Heart left ventricle (tissue), 16 donors: ENCODE data around the gene TECPR1. TPM values are rescaled to one million over a fixed set of nuclear protein-coding genes. Genes with fewer than 3 reads are reported as not detected.

Experiments
- ATAC-seq, 4 donors: fragments of 200-7000 bp; cut with Tn5 transposase; one replicate each; pipeline ENCODE4 v1.9.1; 2020 to 2022; ENCODE audit warnings: moderate library complexity in 4 of 4, mild to moderate bottlenecking in 3 of 4, moderate number of reproducible peaks in 1 of 4
- DNase-seq, 5 donors: peaks; one replicate each; pipeline ENCODE4 v3.0.0-alpha.2; 2020
- H3K27ac ChIP-seq, 12 donors: fragments of 200-600 bp; sonication (generic) in 4 of 12; one replicate each; pipeline versions ENCODE4 v1.5.0 to v1.8.0; 2016 to 2022; ENCODE audit warnings: mild to moderate bottlenecking in 2 of 12
- H3K27me3 ChIP-seq, 9 donors: fragments of 200-600 bp; sonication (generic) in 2 of 9; one replicate each; pipeline versions ENCODE4 v1.5.1 to v1.8.0; 2016 to 2022; ENCODE audit warnings: mild to moderate bottlenecking in 3 of 9
- H3K36me3 ChIP-seq, 9 donors: fragments of 200-600 bp; sonication (generic) in 2 of 9; one replicate each; pipeline versions ENCODE4 v1.5.0 to v1.8.0; 2018 to 2022; ENCODE audit warnings: mild to moderate bottlenecking in 2 of 9
- H3K4me1 ChIP-seq, 12 donors: fragments of 200-600 bp; sonication (generic) in 4 of 12; one replicate each; pipeline versions ENCODE4 v1.5.0 to v1.8.0; 2016 to 2022; ENCODE audit warnings: mild to moderate bottlenecking in 3 of 12
- H3K4me3 ChIP-seq, 12 donors: fragments of 200-600 bp; sonication (generic) in 4 of 12; one replicate each; pipeline versions ENCODE4 v1.5.0 to v1.8.0; 2017 to 2022; ENCODE audit warnings: mild to moderate bottlenecking in 9 of 12, moderate library complexity in 4 of 12
- H3K9me3 ChIP-seq, 12 donors: fragments of 200-600 bp; sonication (generic) in 4 of 12; one replicate each; pipeline versions ENCODE4 v1.5.0 to v1.8.0; 2016 to 2022; ENCODE audit warnings: mild to moderate bottlenecking in 1 of 12
- POLR2A ChIP-seq, 2 donors: fragments of 450-650 bp; IDR thresholded peaks; one replicate each; pipeline ENCODE4 v1.6.1; 2017; ENCODE audit warnings: antibody characterized with exemption in 2 of 2, mild to moderate bottlenecking in 2 of 2, moderate library complexity in 2 of 2
- WGBS, 4 donors: extraction: QIAGEN DNeasy Blood & Tissue Kit in 2 of 4; methylation state at CpG; one replicate each; pipeline versions ENCODE4 v1.1.5 to v1.1.7; 2013 to 2018; 5-methylcytosine and 5-hydroxymethylcytosine counted together
- intact Hi-C, 10 donors: fragments of 100-400 bp; cut with DNase I; formaldehyde crosslinking; loops; one replicate each; pipeline versions ENCODE4 v1.11.1 to v1.14.2; 2022
- polyA plus RNA-seq, 2 donors: library from polyadenylated mRNA; stranded (reverse); fragments of 200-250 nt; gene quantifications; one replicate each; pipeline ENCODE4 v1.2.3, GENCODE V29; 2013
- total RNA-seq, 9 donors: library from RNA; depleted of rRNA in 2 of 9; stranded (reverse); fragments of >200 nt in 2 of 9; fragmentation: NEBNext Ultra II Directional in 3 of 9; extraction: Animal tissue kit (Norgen Biotek cat#: 25700) in 3 of 9; gene quantifications; one replicate each; pipeline versions ENCODE4 v1.1.0 to v1.2.4, GENCODE V29; 2016 to 2023
- TF ChIP-seq, protein P1 (sequence below), 12 donors: fragments of 200-600 bp; sonication (generic) in 4 of 12; IDR thresholded peaks; one replicate each; pipeline versions ENCODE4 v1.5.0 to v1.8.0; 2018 to 2022; ENCODE audit warnings: antibody characterized with exemption in 12 of 12, mild to moderate bottlenecking in 5 of 12
- donor health status: ischemic (EF 13 %, LVEDD 7.1; RV severe dilation, severe dysfunction).
- donor health status: healthy with polysubstance abuse.
- donor health status: DM: no; HTN: yes; CAD: no.
- donor health status: DM: no; HTN: no; CAD: no.
- donor health status: ischemic (EF 25% LVEDD 6.9; RV normal size, moderate dysfunction).
- donor health status: ischemic (EF 25% LVEDD 5.7; RV mildly dilated, moderate dysfunction).
- donor health status: healthy.
- donor health status: DM: yes; HTN: yes; CAD: no.
- donor health status: ischemic (EF 35%, LVEDD 5.7; RV mildly dilated, moderate dysfunction).
- donor health status: nonischemic (EF 11% LVEDD 7.7; RV severe dilation, severe dysfunction).
- donor health status: DM: yes; HTN: yes; CAD: no.
- donor health status: PGD.
- donor health status: ischemic (EF 29% LVEDD 5.4; RV normal size, mild dysfunction).
- donor health status: nonischemic (EF 23%, LVEDD 6.1; RV moderate dilation, normal function).

Gene TECPR1
- total and polyA plus RNA-seq, 11 donors: 10.9 to 33.0 (median 22.7) TPM

DNA sequence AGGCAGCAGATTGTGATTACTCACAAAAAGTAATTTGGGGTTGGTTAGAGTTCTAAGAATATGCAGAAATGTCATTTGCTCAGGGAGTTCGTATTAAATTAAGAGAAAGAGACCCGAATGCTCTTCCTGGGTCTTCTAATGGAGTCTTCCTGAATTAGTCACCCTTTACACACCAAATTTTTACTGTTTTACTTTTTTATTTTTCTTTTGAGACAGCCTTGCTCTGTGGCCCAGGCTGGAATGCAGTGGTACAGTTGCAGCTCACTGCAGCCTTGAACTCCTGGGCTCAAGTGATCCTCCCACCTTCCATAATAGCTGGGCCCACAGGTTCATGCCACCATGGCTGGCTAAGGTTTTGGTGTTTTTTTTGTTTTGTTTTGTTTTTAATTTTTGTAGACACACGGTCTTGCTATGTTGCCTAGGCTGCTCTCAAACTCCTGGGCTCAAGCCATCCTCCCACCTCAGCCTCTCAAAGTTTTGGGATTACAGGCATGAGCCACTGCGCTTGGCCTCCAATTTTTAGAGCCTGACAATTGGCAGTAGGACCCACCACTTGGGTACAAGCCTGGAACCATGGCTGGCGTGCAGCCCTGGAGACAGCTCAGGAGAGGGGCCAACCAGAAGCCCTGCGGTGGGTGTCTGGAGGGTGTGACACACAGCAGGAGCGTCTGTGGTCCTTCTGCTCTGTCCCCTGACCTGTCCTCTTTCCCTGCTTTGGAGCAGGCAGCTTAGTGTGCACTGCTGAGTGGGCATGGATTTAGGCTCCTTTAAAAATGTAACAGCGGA, 57.2 kb downstream of the TECPR1 start:
- H3K4me1 ChIP-seq: no peaks in the 10 kb centered on the region
- H3K27ac ChIP-seq: no peak overlapping the region
- H3K27me3 ChIP-seq: no peaks in the 10 kb centered on the region
- intact Hi-C loops: no loop called here
- DNase-seq (no peak), ATAC-seq (peak in 1 of 4 donors; percentile 37)
- H3K9me3 ChIP-seq: peaks cover 0 to 21% (median 0%) of the 10 kb centered on the region in 12 donors
- H3K4me3 ChIP-seq: no peak overlapping the region
- whole genome bisulfite sequencing, 4 donors: 93 to 98% (median 95%) methylated on average over 8 of the region's 8 CpGs
- TF ChIP-seq, protein P1, sequence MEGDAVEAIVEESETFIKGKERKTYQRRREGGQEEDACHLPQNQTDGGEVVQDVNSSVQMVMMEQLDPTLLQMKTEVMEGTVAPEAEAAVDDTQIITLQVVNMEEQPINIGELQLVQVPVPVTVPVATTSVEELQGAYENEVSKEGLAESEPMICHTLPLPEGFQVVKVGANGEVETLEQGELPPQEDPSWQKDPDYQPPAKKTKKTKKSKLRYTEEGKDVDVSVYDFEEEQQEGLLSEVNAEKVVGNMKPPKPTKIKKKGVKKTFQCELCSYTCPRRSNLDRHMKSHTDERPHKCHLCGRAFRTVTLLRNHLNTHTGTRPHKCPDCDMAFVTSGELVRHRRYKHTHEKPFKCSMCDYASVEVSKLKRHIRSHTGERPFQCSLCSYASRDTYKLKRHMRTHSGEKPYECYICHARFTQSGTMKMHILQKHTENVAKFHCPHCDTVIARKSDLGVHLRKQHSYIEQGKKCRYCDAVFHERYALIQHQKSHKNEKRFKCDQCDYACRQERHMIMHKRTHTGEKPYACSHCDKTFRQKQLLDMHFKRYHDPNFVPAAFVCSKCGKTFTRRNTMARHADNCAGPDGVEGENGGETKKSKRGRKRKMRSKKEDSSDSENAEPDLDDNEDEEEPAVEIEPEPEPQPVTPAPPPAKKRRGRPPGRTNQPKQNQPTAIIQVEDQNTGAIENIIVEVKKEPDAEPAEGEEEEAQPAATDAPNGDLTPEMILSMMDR (IDR thresholded peaks at IDR 0.05): no peak
- no peak for TF ChIP-seq POLR2A (IDR thresholded peaks at IDR 0.05)
- peaks cover 0 to 77% (median 62%) of the 10 kb centered on the region in 9 donors for H3K36me3 ChIP-seq

DNA sequence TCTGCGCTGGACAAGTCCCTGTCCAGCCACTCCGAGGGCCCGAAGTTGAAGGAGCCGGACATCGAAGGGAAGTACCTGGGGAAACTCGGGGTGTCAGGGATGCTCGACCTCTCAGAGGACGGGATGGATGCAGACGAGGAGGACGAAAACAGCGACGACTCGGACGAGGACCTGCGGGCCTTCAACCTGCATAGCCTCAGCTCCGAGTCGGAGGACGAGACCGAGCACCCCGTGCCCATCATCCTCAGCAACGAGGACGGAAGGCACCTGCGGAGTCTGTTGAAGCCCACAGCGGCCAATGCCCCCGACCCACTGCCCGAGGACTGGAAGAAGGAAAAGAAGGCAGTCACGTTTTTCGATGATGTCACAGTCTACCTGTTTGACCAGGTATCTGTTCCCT, 57.8 kb downstream of the TECPR1 start:
- 94 to 96% (median 96%) methylated on average over 28 of the region's 28 CpGs for WGBS, 4 donors
- H3K4me1 ChIP-seq: no peaks in the 10 kb centered on the region
- no peak overlapping the region for H3K4me3 ChIP-seq
- TF ChIP-seq POLR2A (IDR thresholded peaks at IDR 0.05): no peak
- TF ChIP-seq, protein P1 (IDR thresholded peaks at IDR 0.05): no peak
- H3K27ac ChIP-seq: no peak overlapping the region
- H3K36me3 ChIP-seq: peaks cover 0 to 76% (median 67%) of the 10 kb centered on the region in 9 donors
- H3K9me3 ChIP-seq: peaks cover 0 to 17% (median 0%) of the 10 kb centered on the region in 12 donors
- intact Hi-C loops: no loop called here
- no peaks in the 10 kb centered on the region for H3K27me3 ChIP-seq
- ATAC-seq: no peak
- DNase-seq: no peak

DNA sequence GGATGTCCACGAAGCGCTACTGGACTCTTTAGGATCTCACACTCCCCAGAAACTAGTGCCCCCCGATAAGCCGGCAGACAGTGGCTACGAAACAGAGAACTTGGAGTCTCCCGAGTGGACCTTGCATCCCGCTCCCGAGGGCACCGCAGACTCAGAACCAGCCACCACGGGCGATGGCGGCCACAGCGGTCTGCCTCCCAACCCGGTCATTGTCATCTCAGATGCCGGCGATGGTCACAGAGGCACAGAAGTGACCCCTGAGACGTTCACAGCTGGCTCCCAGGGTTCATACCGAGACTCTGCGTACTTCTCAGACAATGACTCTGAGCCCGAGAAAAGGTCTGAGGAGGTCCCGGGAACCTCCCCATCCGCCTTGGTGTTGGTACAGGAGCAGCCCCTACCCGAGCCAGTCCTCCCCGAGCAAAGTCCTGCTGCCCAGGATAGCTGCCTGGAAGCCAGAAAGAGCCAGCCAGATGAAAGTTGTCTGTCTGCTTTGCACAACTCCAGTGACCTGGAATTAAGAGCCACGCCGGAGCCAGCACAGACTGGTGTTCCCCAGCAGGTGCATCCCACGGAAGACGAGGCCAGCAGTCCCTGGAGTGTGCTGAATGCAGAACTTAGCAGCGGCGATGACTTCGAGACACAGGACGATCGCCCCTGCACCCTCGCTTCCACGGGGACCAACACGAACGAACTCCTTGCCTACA, 58.4 kb downstream of the TECPR1 start:
- Histone ChIP-seq H3K27ac (no peak overlapping the region), H3K9me3 (peaks cover 0 to 11% (median 0%) of the 10 kb centered on the region in 12 donors), H3K4me3 (no peak overlapping the region), H3K4me1 (no peaks in the 10 kb centered on the region), H3K36me3 (peaks cover 0 to 81% (median 73%) of the 10 kb centered on the region in 9 donors), H3K27me3 (no peaks in the 10 kb centered on the region)
- intact Hi-C loops: no loop called here
- TF ChIP-seq, protein P1 (IDR thresholded peaks at IDR 0.05): no peak
- no peak for TF ChIP-seq POLR2A (IDR thresholded peaks at IDR 0.05)
- no peak for ATAC-seq
- no peak for DNase-seq
- 93 to 97% (median 96%) methylated on average over 24 to 37 of the region's 37 CpGs for WGBS, 4 donors

DNA sequence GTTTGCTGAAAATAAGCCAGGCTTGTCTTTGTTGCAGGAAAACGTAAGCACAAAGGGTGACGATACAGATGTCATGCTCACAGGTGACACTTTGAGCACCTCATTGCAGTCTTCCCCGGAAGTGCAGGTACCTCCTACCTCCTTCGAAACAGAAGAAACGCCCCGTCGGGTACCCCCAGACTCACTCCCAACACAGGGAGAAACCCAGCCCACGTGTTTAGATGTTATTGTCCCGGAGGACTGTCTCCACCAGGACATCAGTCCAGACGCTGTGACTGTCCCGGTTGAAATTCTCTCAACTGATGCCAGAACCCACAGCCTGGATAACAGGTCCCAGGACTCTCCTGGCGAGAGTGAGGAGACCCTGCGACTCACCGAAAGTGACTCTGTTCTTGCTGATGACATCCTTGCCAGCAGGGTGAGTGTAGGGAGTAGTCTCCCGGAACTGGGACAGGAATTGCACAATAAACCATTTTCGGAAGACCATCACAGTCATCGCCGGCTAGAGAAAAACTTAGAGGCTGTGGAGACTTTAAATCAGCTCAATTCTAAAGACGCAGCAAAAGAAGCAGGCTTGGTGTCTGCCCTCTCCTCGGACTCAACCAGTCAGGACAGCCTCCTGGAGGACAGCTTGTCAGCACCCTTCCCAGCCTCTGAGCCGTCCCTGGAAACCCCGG, 59.1 kb downstream of the TECPR1 start:
- intact Hi-C loops: no loop called here
- Histone ChIP-seq H3K36me3 (peaks cover 0 to 83% (median 75%) of the 10 kb centered on the region in 9 donors), H3K9me3 (peaks cover 0 to 4% (median 0%) of the 10 kb centered on the region in 12 donors), H3K27me3 (no peaks in the 10 kb centered on the region), H3K27ac (no peak overlapping the region), H3K4me1 (no peaks in the 10 kb centered on the region), H3K4me3 (no peak overlapping the region)
- ATAC-seq (no peak), DNase-seq (no peak)
- no peak for TF ChIP-seq POLR2A (IDR thresholded peaks at IDR 0.05)
- TF ChIP-seq, protein P1 (IDR thresholded peaks at IDR 0.05): no peak
- 89 to 94% (median 92%) methylated on average over 18 to 22 of the region's 22 CpGs for WGBS, 4 donors
